ENCODE measurements around the gene KLK8.

Gene KLK8

GRCh38 chr19:51009061-51009891, 7.9 kb upstream of the KLK8 start:
- Histone ChIP-seq H3K9me3 (ENCODE audit: severe bottlenecking) (no peaks in the 10 kb centered on the region), H3K27ac (no peak overlapping the region), H3K4me3 (ENCODE audit: low read depth, low read length) (no peak overlapping the region), H3K36me3 (no peaks in the 10 kb centered on the region), H3K27me3 (ENCODE audit: insufficient read depth, low read depth, severe bottlenecking) (peaks cover 94% of the 10 kb centered on the region)
- TF ChIP-seq CTCF (IDR thresholded peaks at IDR 0.05; ENCODE audit: low read depth, low read length) = no peak
- DNase-seq = no peak

GRCh38 chr19:51007488-51007887, 6.1 kb upstream of the KLK8 start:
- no peak for TF ChIP-seq CTCF (IDR thresholded peaks at IDR 0.05; ENCODE audit: low read depth, low read length)
- Histone ChIP-seq H3K4me3 (ENCODE audit: low read depth, low read length) (no peak overlapping the region), H3K27me3 (ENCODE audit: insufficient read depth, low read depth, severe bottlenecking) (peaks cover 91% of the 10 kb centered on the region), H3K9me3 (ENCODE audit: severe bottlenecking) (no peaks in the 10 kb centered on the region), H3K27ac (no peak overlapping the region), H3K36me3 (no peaks in the 10 kb centered on the region)
- DNase-seq = no peak

- no peaks in the 10 kb centered on the region for H3K9me3 ChIP-seq (ENCODE audit: severe bottlenecking)
- no peak for TF ChIP-seq CTCF (IDR thresholded peaks at IDR 0.05; ENCODE audit: low read depth, low read length)
- DNase-seq = no peak
- H3K4me3 ChIP-seq (ENCODE audit: low read depth, low read length) = no peak overlapping the region
- no peak overlapping the region for H3K27ac ChIP-seq
- H3K27me3 ChIP-seq (ENCODE audit: insufficient read depth, low read depth, severe bottlenecking) = peaks cover 93% of the 10 kb centered on the region
- H3K36me3 ChIP-seq = no peaks in the 10 kb centered on the region
Observed at GRCh38 chr19:51006406-51006805, 5.0 kb upstream of the KLK8 start.

- H3K9me3 ChIP-seq (ENCODE audit: severe bottlenecking) = no peaks in the 10 kb centered on the region
- H3K4me3 ChIP-seq (ENCODE audit: low read depth, low read length) = no peak overlapping the region
- H3K27me3 ChIP-seq (ENCODE audit: insufficient read depth, low read depth, severe bottlenecking) = peaks cover 93% of the 10 kb centered on the region
- DNase-seq = no peak
- no peak for TF ChIP-seq CTCF (IDR thresholded peaks at IDR 0.05; ENCODE audit: low read depth, low read length)
- no peaks in the 10 kb centered on the region for H3K36me3 ChIP-seq
- no peak overlapping the region for H3K27ac ChIP-seq
Observed at GRCh38 chr19:51005248-51005647, 3.8 kb upstream of the KLK8 start.

- Histone ChIP-seq H3K9me3 (ENCODE audit: severe bottlenecking) (no peaks in the 10 kb centered on the region), H3K4me3 (ENCODE audit: low read depth, low read length) (no peak overlapping the region), H3K36me3 (no peaks in the 10 kb centered on the region), H3K27me3 (ENCODE audit: insufficient read depth, low read depth, severe bottlenecking) (peaks cover 90% of the 10 kb centered on the region), H3K27ac (no peak overlapping the region)
- TF ChIP-seq CTCF (IDR thresholded peaks at IDR 0.05; ENCODE audit: low read depth, low read length) = no peak
- no peak for DNase-seq
Observed at GRCh38 chr19:51003316-51003715, 1.9 kb upstream of the KLK8 start.
